Astrocyte (in vitro differentiated cells and primary cell): ENCODE data around the gene LGALS3BP.

ENCODE experiments used
- EZH2 ChIP-seq: IDR thresholded peaks from 2 replicates; pipeline ENCODE4 v1.6.1; 2012; ENCODE audit warnings: mild to moderate bottlenecking, low read length, inconsistent platforms; ENCODE audit not compliant: insufficient read depth
- TF ChIP-seq, protein P1 (sequence below): IDR thresholded peaks from 2 replicates; pipeline ENCODE4 v1.5.1; 2011; ENCODE audit warnings: low read depth, mild to moderate bottlenecking, inconsistent platforms, low read length, moderate library complexity; ENCODE audit not compliant: insufficient read depth

DNA sequence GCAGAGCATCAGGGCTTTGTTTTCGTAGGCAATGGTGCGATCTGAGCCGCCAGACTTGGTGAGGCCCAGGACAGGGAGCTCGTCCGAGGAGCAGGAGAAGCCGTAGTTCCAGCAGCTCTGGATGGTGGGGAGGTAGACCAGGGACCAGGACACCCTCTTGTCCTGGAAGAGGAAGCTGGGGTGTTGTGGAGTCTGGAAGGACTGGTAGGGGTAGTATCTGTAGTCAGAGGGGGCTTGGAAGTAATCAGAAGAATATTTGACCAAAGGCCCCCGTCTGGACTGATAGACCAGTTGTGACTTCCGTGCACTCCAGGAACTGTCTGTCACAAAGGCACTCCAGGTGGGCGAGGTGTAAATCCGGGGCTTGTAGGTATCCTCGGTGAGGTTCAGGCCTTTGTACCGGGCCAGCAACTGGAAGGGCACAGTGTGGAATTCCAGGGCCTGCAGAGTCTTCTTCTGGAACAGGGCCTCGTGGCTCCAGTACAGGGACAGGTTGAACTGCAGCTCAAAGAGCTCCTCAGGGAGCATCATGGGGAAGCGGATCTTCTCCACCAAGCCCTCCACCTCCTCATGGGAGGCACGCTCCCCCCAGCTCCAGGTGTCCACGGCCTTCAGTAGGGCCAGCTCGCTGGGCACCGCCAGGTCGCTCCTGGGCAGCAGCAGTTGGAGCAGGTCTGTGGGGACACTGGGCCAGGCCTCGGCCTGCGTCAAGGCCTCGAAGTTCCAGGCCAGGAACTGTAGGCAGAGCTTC lies 7.8 kb downstream of the LGALS3BP start:
- TF ChIP-seq, protein P1, sequence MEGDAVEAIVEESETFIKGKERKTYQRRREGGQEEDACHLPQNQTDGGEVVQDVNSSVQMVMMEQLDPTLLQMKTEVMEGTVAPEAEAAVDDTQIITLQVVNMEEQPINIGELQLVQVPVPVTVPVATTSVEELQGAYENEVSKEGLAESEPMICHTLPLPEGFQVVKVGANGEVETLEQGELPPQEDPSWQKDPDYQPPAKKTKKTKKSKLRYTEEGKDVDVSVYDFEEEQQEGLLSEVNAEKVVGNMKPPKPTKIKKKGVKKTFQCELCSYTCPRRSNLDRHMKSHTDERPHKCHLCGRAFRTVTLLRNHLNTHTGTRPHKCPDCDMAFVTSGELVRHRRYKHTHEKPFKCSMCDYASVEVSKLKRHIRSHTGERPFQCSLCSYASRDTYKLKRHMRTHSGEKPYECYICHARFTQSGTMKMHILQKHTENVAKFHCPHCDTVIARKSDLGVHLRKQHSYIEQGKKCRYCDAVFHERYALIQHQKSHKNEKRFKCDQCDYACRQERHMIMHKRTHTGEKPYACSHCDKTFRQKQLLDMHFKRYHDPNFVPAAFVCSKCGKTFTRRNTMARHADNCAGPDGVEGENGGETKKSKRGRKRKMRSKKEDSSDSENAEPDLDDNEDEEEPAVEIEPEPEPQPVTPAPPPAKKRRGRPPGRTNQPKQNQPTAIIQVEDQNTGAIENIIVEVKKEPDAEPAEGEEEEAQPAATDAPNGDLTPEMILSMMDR, result no peak
- TF ChIP-seq EZH2, result no peak
